ENCODE data around the gene PCK2.

The PCK2 gene

DNA sequence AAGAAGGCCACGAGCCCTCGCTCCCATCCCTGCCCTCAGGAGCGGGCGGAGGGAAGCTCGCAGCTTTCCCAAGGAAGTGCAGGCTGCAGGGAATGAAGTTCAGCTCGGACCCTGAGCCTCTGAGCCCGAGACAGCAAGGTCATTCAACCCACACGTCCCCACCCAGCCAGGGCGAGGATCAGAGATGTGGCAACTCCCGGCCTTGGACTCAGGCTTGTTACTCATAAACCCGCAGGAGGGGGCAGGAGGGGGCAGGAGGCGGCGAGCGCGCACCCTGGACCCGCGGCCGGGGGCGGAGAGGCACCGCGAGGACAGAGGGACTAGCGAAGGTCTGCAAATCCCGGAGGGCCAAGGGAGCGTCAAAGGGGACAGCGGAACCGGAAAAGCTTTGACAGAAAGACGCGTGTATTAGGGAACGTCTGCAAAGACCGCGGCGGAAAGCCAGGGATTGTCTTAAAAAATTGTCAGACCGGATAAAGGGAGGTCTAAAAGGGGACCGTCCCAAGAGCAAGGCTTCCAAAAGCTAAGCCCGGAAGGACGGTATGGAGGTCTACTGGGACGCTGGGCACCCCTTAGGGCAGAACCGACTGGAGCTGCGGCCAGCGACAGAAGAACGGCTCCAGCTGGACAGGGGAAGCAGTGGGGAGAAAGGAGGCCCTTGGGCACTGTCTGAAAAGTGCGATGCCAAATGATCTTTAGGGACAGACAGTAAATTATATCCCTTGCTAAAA lies 19.9 kb downstream of the PCK2 start:
- Histone ChIP-seq H2AFZ (ENCODE audit: low read depth, low read length) (peak overlapping the region; percentile 81), H3K27me3 (ENCODE audit: insufficient read depth, low read length) (no peaks in the 10 kb centered on the region), H3K4me3 (ENCODE audit: low read length) (peak overlapping the region; percentile 84), H3K36me3 (ENCODE audit: insufficient read depth, low read length) (peaks cover 16% of the 10 kb centered on the region), H3K9me3 (ENCODE audit: low read length) (no peaks in the 10 kb centered on the region), H3K4me1 (ENCODE audit: insufficient read depth, low read length) (peaks cover 9% of the 10 kb centered on the region)

DNA sequence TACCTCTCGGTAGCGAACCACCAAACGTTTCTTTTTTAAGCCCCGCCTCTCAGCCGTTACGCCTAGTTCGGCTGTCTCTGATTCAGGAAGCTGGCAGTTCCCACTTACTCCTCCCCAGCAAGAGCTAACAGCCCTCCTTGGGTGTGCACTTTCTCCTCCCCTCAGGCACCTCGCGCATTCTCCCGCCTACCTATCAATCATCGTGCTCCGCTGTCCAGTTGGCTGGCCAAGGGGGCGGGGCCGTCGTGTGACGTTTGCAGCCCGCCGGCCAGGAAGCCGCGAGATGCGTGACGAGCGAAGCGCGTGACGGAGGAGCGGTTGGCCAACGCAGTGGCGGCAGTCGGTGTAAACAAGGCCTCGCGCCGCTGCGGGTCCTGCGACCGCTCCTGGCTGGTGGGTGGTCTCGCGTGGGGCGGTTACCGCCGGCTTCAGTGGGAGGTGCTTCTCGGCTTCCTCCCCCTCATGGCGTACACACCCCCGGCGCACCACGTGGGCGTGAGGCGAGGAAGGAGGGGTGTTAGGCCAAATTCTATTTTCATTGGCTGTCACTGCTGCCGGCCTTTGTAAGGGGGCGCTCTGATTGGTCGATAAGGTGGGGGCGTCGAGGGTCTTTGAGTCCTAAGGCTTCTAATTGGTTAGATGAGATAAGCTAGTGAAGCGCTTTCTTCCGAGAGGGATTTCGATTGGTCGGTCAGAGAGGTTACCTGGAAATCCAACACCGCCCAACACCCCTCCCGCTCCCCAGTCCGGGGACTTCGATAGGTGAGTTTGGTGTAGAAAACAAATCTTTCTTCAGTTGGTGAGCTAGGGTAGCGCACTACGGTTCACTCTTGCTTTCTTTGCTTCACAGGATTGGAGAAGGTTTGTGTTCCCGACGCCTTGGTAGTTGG lies 20.7 kb downstream of the PCK2 start, which contains the start of the genes DCAF11 and NRL:
Gene DCAF11 (plus strand): TSS at position 246 of the 890 bp plus-strand sequence. CDS start 818 bp downstream, outside the sequence.
Gene NRL (minus strand): TSS at position 418 of the 890 bp plus-strand sequence. CDS start 32,101 bp downstream, outside the sequence.
- no peaks in the 10 kb centered on the region for H3K9me3 ChIP-seq (ENCODE audit: low read length)
- peak within 1 kb of the TSS; percentile 81 for H2AFZ ChIP-seq (ENCODE audit: low read depth, low read length)
- peaks cover 9% of the 10 kb centered on the region for H3K4me1 ChIP-seq (ENCODE audit: insufficient read depth, low read length)
- H3K4me3 ChIP-seq (ENCODE audit: low read length), result peak within 1 kb of the TSS; percentile 84
- no peaks in the 10 kb centered on the region for H3K27me3 ChIP-seq (ENCODE audit: insufficient read depth, low read length)
- H3K36me3 ChIP-seq (ENCODE audit: insufficient read depth, low read length), result peaks cover 24% of the 10 kb centered on the region

GRCh38 chr14:24115422-24116127 lies 21.5 kb downstream of the PCK2 start:
- Histone ChIP-seq H2AFZ (ENCODE audit: low read depth, low read length) (peak overlapping the region; percentile 81), H3K36me3 (ENCODE audit: insufficient read depth, low read length) (peaks cover 28% of the 10 kb centered on the region), H3K4me1 (ENCODE audit: insufficient read depth, low read length) (peaks cover 9% of the 10 kb centered on the region), H3K27me3 (ENCODE audit: insufficient read depth, low read length) (no peaks in the 10 kb centered on the region), H3K9me3 (ENCODE audit: low read length) (no peaks in the 10 kb centered on the region), H3K4me3 (ENCODE audit: low read length) (peak overlapping the region; percentile 84)

- H2AFZ ChIP-seq (ENCODE audit: low read depth, low read length), result no peak overlapping the region
- peak overlapping the region; percentile 84 for H3K4me3 ChIP-seq (ENCODE audit: low read length)
Measured at GRCh38 chr14:24116128-24116814, 22.2 kb downstream of the PCK2 start.

DNA sequence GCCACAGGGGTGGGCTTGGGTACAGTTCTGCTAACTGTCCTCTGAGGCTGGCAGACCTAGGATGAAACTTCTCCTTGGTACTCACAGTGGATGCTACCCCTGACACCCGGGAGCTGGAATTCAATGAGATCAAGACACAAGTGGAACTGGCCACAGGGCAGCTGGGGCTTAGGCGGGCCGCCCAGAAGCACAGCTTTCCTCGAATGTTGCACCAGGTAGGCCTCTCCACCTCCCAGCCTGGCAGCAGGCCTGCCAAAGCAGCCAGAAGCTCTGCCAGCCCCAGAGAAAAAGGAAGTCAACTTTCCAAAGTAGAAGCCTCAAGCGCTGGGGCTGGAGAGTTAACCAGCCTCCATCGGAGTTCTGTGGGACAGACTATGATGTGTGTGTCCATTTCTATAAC lies 23.1 kb downstream of the PCK2 start:
- H3K9me3 ChIP-seq (ENCODE audit: low read length), result no peaks in the 10 kb centered on the region
- H3K27me3 ChIP-seq (ENCODE audit: insufficient read depth, low read length), result no peaks in the 10 kb centered on the region
- H3K4me1 ChIP-seq (ENCODE audit: insufficient read depth, low read length), result peaks cover 9% of the 10 kb centered on the region
- H3K4me3 ChIP-seq (ENCODE audit: low read length), result no peak overlapping the region
- peaks cover 42% of the 10 kb centered on the region for H3K36me3 ChIP-seq (ENCODE audit: insufficient read depth, low read length)
- no peak overlapping the region for H2AFZ ChIP-seq (ENCODE audit: low read depth, low read length)

More at GRCh38 chr14:24116128-24116814, 22.2 kb downstream of the PCK2 start:
- no peaks in the 10 kb centered on the region for H3K27me3 ChIP-seq (ENCODE audit: insufficient read depth, low read length)
- H3K4me1 ChIP-seq (ENCODE audit: insufficient read depth, low read length), result peaks cover 9% of the 10 kb centered on the region
- no peaks in the 10 kb centered on the region for H3K9me3 ChIP-seq (ENCODE audit: low read length)
- H3K36me3 ChIP-seq (ENCODE audit: insufficient read depth, low read length), result peaks cover 35% of the 10 kb centered on the region

DNA sequence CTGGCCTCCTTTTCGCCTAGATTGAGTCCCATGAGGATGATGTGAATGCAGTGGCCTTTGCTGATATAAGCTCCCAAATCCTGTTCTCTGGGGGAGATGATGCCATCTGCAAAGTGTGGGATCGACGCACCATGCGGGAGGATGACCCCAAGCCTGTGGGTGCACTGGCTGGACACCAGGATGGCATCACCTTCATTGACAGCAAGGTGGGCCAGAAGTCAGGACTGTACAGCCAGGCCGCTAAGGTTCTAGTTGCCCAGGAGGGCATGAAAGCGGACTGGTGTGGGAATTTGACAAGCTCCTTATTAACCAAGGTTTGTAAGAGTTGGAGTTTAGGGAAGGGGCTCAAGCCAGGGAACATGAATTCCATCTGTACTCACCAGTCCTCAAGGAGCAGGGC lies 25.6 kb downstream of the PCK2 start:
- Histone ChIP-seq H3K9me3 (ENCODE audit: low read length) (no peaks in the 10 kb centered on the region), H3K36me3 (ENCODE audit: insufficient read depth, low read length) (peaks cover 57% of the 10 kb centered on the region)

DNA sequence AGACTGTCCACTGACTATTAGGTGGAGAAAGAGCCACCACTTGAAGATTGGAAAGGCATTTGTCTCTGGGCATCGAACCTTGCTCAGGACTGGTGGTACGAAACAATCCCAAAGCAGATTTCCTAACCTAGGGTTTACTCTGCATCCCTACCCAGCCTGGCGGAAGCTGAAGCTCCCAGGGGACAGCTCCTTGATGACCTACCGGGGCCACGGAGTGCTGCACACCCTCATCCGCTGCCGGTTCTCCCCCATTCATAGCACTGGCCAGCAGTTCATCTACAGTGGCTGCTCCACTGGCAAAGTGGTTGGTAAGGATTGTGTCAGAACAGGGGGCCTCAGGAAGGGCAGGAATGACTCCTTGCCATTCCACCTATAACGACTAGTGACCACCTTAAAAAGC lies 27.1 kb downstream of the PCK2 start:
- Histone ChIP-seq H3K4me1 (ENCODE audit: insufficient read depth, low read length) (peaks cover under 1% of the 10 kb centered on the region), H3K4me3 (ENCODE audit: low read length) (no peak overlapping the region), H3K9me3 (ENCODE audit: low read length) (no peaks in the 10 kb centered on the region), H3K36me3 (ENCODE audit: insufficient read depth, low read length) (peaks cover 57% of the 10 kb centered on the region), H3K27me3 (ENCODE audit: insufficient read depth, low read length) (no peaks in the 10 kb centered on the region), H2AFZ (ENCODE audit: low read depth, low read length) (no peak overlapping the region)

More for the DNA sequence above, 25.6 kb downstream of the PCK2 start:
- no peak overlapping the region for H2AFZ ChIP-seq (ENCODE audit: low read depth, low read length)
- H3K4me3 ChIP-seq (ENCODE audit: low read length), result no peak overlapping the region
- no peaks in the 10 kb centered on the region for H3K27me3 ChIP-seq (ENCODE audit: insufficient read depth, low read length)
- H3K4me1 ChIP-seq (ENCODE audit: insufficient read depth, low read length), result peaks cover 9% of the 10 kb centered on the region

GRCh38 chr14:24122416-24122815 lies 28.3 kb downstream of the PCK2 start:
- no peak overlapping the region for H2AFZ ChIP-seq (ENCODE audit: low read depth, low read length)
- no peak overlapping the region for H3K4me3 ChIP-seq (ENCODE audit: low read length)
- no peaks in the 10 kb centered on the region for H3K27me3 ChIP-seq (ENCODE audit: insufficient read depth, low read length)
- peaks cover 57% of the 10 kb centered on the region for H3K36me3 ChIP-seq (ENCODE audit: insufficient read depth, low read length)
- H3K9me3 ChIP-seq (ENCODE audit: low read length), result no peaks in the 10 kb centered on the region
- no peaks in the 10 kb centered on the region for H3K4me1 ChIP-seq (ENCODE audit: insufficient read depth, low read length)

GRCh38 chr14:24122898-24123297 lies 28.8 kb downstream of the PCK2 start:
- H2AFZ ChIP-seq (ENCODE audit: low read depth, low read length), result no peak overlapping the region
- H3K4me1 ChIP-seq (ENCODE audit: insufficient read depth, low read length), result no peaks in the 10 kb centered on the region
- no peaks in the 10 kb centered on the region for H3K27me3 ChIP-seq (ENCODE audit: insufficient read depth, low read length)
- no peaks in the 10 kb centered on the region for H3K9me3 ChIP-seq (ENCODE audit: low read length)
- H3K36me3 ChIP-seq (ENCODE audit: insufficient read depth, low read length), result peaks cover 52% of the 10 kb centered on the region
- H3K4me3 ChIP-seq (ENCODE audit: low read length), result no peak overlapping the region

DNA sequence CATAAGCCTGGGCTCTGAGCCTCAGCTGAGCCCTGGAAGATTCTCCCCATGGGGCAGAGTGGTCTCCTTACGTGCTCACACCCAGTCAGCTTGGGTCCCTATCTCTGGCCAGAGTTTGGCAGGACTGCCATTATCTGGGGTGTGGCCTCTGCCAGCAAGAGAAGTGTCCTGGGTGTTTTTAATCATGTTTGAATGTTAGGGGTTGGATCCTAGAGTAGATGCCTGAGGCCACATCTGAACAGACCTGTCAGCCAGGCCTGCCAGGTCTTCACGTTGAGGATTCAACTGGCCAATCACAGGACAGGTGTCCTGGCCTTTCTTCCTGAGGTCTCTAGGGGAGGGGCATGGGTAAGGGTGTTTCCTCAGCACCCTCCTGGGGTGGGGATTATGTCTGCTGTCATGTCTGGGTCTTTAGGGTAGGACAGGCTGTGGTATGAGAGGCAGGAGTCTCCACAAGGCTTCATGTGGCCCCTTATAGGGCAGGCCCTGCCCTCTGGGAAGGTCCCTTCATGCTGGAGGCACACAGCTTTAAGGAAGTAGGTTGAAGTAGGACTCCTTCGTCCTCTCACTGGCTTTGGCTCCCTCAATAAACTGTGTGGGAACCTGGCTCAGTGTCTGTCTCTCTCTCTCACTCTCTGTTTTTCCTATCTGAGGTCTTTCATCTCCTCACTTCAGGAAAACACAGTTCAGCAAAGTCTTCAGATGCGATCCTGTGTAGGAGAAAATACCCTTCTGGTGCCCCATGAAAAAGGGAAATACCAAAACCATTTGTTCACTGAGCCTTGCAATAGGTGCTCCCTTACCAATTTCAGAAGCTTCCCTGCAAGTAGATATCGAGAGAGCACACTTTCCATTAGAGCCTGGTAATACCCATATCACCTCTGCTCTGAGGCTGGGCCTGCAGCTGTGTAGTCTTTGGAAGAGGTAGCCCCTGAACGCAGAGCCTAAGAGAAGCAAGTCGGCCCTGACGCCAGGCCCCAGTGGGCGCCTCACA lies 29.6 kb downstream of the PCK2 start:
- Histone ChIP-seq H3K4me1 (ENCODE audit: insufficient read depth, low read length) (no peaks in the 10 kb centered on the region), H2AFZ (ENCODE audit: low read depth, low read length) (no peak overlapping the region), H3K4me3 (ENCODE audit: low read length) (no peak overlapping the region), H3K9me3 (ENCODE audit: low read length) (no peaks in the 10 kb centered on the region), H3K36me3 (ENCODE audit: insufficient read depth, low read length) (peaks cover 44% of the 10 kb centered on the region), H3K27me3 (ENCODE audit: insufficient read depth, low read length) (no peaks in the 10 kb centered on the region)

- no peaks in the 10 kb centered on the region for H3K4me1 ChIP-seq (ENCODE audit: insufficient read depth, low read length)
- no peak overlapping the region for H3K4me3 ChIP-seq (ENCODE audit: low read length)
- H3K27me3 ChIP-seq (ENCODE audit: insufficient read depth, low read length), result no peaks in the 10 kb centered on the region
- H3K36me3 ChIP-seq (ENCODE audit: insufficient read depth, low read length), result peaks cover 16% of the 10 kb centered on the region
- no peaks in the 10 kb centered on the region for H3K9me3 ChIP-seq (ENCODE audit: low read length)
- H2AFZ ChIP-seq (ENCODE audit: low read depth, low read length), result no peak overlapping the region
Measured at GRCh38 chr14:24126939-24127338, 32.8 kb downstream of the PCK2 start.

Data from neuron (in vitro differentiated cells).